K562 (cell line): ENCODE data around the gene TEX54. TPM values are rescaled to one million over a fixed set of nuclear protein-coding genes. Genes with fewer than 3 reads are reported as not detected.

ENCODE experiments used
- CBX3 ChIP-seq, 2 experiments: IDR thresholded peaks; 1 replicate in 1 of 2; 2 replicates in 1 of 2; pipeline ENCODE4 v1.6.1; 2012; ENCODE audit warnings: inconsistent platforms in 2 of 2, low read length in 2 of 2, borderline replicate concordance in 1 of 2, control low read depth in 1 of 2
- CREBBP ChIP-seq: IDR thresholded peaks from one replicate; pipeline ENCODE4 v1.6.1; 2012; ENCODE audit warnings: low read depth, mild to moderate bottlenecking, control low read depth, inconsistent platforms, low read length
- ELF4 ChIP-seq: fragments of 450-650 bp; formaldehyde crosslinking; IDR thresholded peaks from 2 replicates; pipeline ENCODE4 v1.4.0; 2022; ENCODE audit warnings: missing genetic modification characterization
- ELK1 ChIP-seq: sonication (generic); formaldehyde crosslinking; IDR thresholded peaks from 2 replicates; pipeline ENCODE4 v1.8.1; 2022; ENCODE audit warnings: missing genetic modification reagents
- ESRRB ChIP-seq: fragments of 250-450 bp; sonication (Bioruptor Pico); IDR thresholded peaks from 2 replicates; pipeline ENCODE4 v1.5.0; 2020; ENCODE audit warnings: mild to moderate bottlenecking, moderate library complexity, borderline replicate concordance
- FOSL1 ChIP-seq: fragments of 200-800 bp; sonication (Bioruptor generic); conservative IDR thresholded peaks from 2 replicates; pipeline ENCODE4 v1.6.1; 2016; ENCODE audit warnings: missing genetic modification characterization, missing compliant biosample characterization
- FOXP1 ChIP-seq: sonication (generic); formaldehyde crosslinking; IDR thresholded peaks from 2 replicates; pipeline ENCODE4 v1.8.0; 2022; ENCODE audit warnings: mild to moderate bottlenecking, missing genetic modification reagents
- HDGF ChIP-seq: fragments of 450-650 bp; IDR thresholded peaks from 2 replicates; pipeline ENCODE4 v1.6.1; 2016
- HNRNPK ChIP-seq: fragments of 200-400 bp; formaldehyde crosslinking; IDR thresholded peaks from one replicate; pipeline ENCODE4 v1.6.1; 2018; ENCODE audit warnings: mild to moderate bottlenecking, low read depth, low read length; ENCODE audit not compliant: poor library complexity, severe bottlenecking
- MCM3 ChIP-seq: fragments of 450-650 bp; IDR thresholded peaks from 2 replicates; pipeline ENCODE4 v1.6.1; 2016
- NELFE ChIP-seq: IDR thresholded peaks from 2 replicates; pipeline ENCODE4 v1.6.1; 2011; ENCODE audit warnings: mild to moderate bottlenecking; ENCODE audit not compliant: insufficient read depth, insufficient read length
- NR3C1 ChIP-seq: sonication (generic); formaldehyde crosslinking; IDR thresholded peaks from 2 replicates; pipeline ENCODE4 v1.8.1; 2022; ENCODE audit warnings: missing genetic modification reagents
- RBFOX2 ChIP-seq: fragments of 200-400 bp; formaldehyde crosslinking; IDR thresholded peaks from 2 replicates; pipeline ENCODE4 v1.6.1; 2017; ENCODE audit warnings: low read depth, mild to moderate bottlenecking, low read length, moderate library complexity
- RBM14 ChIP-seq: fragments of 200-400 bp; formaldehyde crosslinking; IDR thresholded peaks from 2 replicates; pipeline ENCODE4 v1.6.1; 2018; ENCODE audit warnings: low read depth, mild to moderate bottlenecking, low read length, moderate library complexity, borderline replicate concordance; ENCODE audit not compliant: insufficient read depth
- SPI1 ChIP-seq: IDR thresholded peaks from 2 replicates; pipeline ENCODE4 v1.6.1; 2011; ENCODE audit warnings: low read depth, low read length, control low read depth, borderline replicate concordance
- STAT5B ChIP-seq: fragments of 250-450 bp; sonication (Bioruptor Pico); IDR thresholded peaks from 2 replicates; pipeline ENCODE4 v1.8.0; 2021; ENCODE audit warnings: mild to moderate bottlenecking, inconsistent platforms
- TCF7 ChIP-seq: sonication (generic); IDR thresholded peaks from 2 replicates; pipeline ENCODE4 v1.6.1; 2016; ENCODE audit warnings: antibody characterized with exemption, borderline replicate concordance
- TSC22D4 ChIP-seq: fragments of 450-650 bp; IDR thresholded peaks from 2 replicates; pipeline ENCODE4 v1.6.1; 2016; ENCODE audit warnings: missing genetic modification characterization, missing biosample characterization, control low read depth
- ZNF280A ChIP-seq: fragments of 450-650 bp; IDR thresholded peaks from 2 replicates; pipeline ENCODE4 v1.6.1; 2018; ENCODE audit warnings: mild to moderate bottlenecking, low read depth; ENCODE audit not compliant: partially characterized antibody
- ZNF583 ChIP-seq: fragments of 250-450 bp; sonication (Bioruptor Pico); IDR thresholded peaks from 2 replicates; pipeline ENCODE4 v1.4.0; 2020
- ZNF696 ChIP-seq: fragments of 250-450 bp; sonication (Bioruptor Pico); conservative IDR thresholded peaks from 2 replicates; pipeline ENCODE4 v1.4.0; 2020; ENCODE audit warnings: mild to moderate bottlenecking, moderate library complexity
- ZNF699 ChIP-seq: fragments of 250-450 bp; sonication (Bioruptor Pico); IDR thresholded peaks from 2 replicates; pipeline ENCODE4 v1.8.0; 2021; ENCODE audit warnings: mild to moderate bottlenecking, moderate library complexity; ENCODE audit not compliant: insufficient replicate concordance
- polyA plus RNA-seq, 8 experiments: library from polyadenylated mRNA; depleted of rRNA in 4 of 8; stranded (reverse) in 5 of 8; unstranded in 3 of 8; fragments of >200 nt; fragmentation: Nextera tagmentation in 2 of 8; fragmentation: Illumina TruSeq in 1 of 8; extraction: Ambion mirVana in 2 of 8; extraction: Trizol in 1 of 8; gene quantifications; 2 replicates each; pipeline versions ENCODE4 v1.2.1 to v1.2.3, GENCODE V29; 2011 to 2014; ENCODE audit warnings: inconsistent platforms in 1 of 8, missing spikeins in 1 of 8
- total RNA-seq, 7 experiments: library from RNA; depleted of rRNA in 6 of 7; stranded (reverse); fragments of >200 nt in 6 of 7; fragmentation: Illumina TruSeq in 2 of 7; extraction: Trizol in 2 of 7; gene quantifications; 2 replicates each; pipeline versions ENCODE4 v1.2.1 to v1.2.3, GENCODE V29; 2011 to 2021; ENCODE audit warnings: low replicate concordance in 1 of 7
- TF ChIP-seq, protein P1 (sequence below): sonication (generic); formaldehyde crosslinking; IDR thresholded peaks from 2 replicates; pipeline ENCODE4 v1.8.1; 2023; ENCODE audit warnings: mild to moderate bottlenecking, missing genetic modification reagents
- TF ChIP-seq, protein P2 (sequence below): fragments of 450-650 bp; formaldehyde crosslinking; IDR thresholded peaks from 2 replicates; pipeline ENCODE4 v1.4.0; 2020; ENCODE audit warnings: mild to moderate bottlenecking, moderate library complexity

Gene TEX54
- total and polyA plus RNA-seq, 9 of the 15 experiments (the other 6 are each of a cell fraction or from before 2014, with no cell fraction given), result not detected

GRCh38 chr11:62805076-62805892 lies 27.4 kb downstream of the TEX54 start, which contains the start of gene NXF1 (continued):
- TF ChIP-seq ELK1 (CRISPR knock-in tag), result no peak
- no peak for TF ChIP-seq HDGF
- TF ChIP-seq CREBBP, result no peak
- 0 out of 2 replicates have a peak, but pooled peaks have one; percentile 96 for TF ChIP-seq RBM14
- TF ChIP-seq SPI1, result peak; percentile 34; the same call in 1 of the 2 replicates
- TF ChIP-seq ZNF280A, result no peak
- TF ChIP-seq HNRNPK, result no peak
- TF ChIP-seq STAT5B, result no peak
- TF ChIP-seq ESRRB (CRISPR knock-in tag), result no peak
- TF ChIP-seq MCM3, result no peak
- TF ChIP-seq TCF7, result no peak
- TF ChIP-seq NELFE, result peak; percentile 93
- peak in 1 of 2 experiments; percentile 64; a peak in 2 of 3 replicates for TF ChIP-seq CBX3 (IDR thresholded peaks at IDR 0.05; ENCODE audit: borderline replicate concordance in 1 of 2, low read length in 2 of 2)
- TF ChIP-seq ELF4 (CRISPR knock-in tag), result 0 out of 2 replicates have a peak, but pooled peaks have one; percentile 34
- no peak for TF ChIP-seq ZNF583 (CRISPR knock-in tag)
- TF ChIP-seq, protein P1, sequence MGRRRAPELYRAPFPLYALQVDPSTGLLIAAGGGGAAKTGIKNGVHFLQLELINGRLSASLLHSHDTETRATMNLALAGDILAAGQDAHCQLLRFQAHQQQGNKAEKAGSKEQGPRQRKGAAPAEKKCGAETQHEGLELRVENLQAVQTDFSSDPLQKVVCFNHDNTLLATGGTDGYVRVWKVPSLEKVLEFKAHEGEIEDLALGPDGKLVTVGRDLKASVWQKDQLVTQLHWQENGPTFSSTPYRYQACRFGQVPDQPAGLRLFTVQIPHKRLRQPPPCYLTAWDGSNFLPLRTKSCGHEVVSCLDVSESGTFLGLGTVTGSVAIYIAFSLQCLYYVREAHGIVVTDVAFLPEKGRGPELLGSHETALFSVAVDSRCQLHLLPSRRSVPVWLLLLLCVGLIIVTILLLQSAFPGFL (CRISPR knock-in tag), result no peak
- TF ChIP-seq TSC22D4 (tag), result no peak
- no peak for TF ChIP-seq NR3C1 (CRISPR knock-in tag)
- peak; percentile 15; the same call in 1 of the 2 replicates for TF ChIP-seq FOXP1
- no peak for TF ChIP-seq ZNF696 (CRISPR knock-in tag)
- peak; percentile 100 for TF ChIP-seq RBFOX2
- TF ChIP-seq, protein P2, sequence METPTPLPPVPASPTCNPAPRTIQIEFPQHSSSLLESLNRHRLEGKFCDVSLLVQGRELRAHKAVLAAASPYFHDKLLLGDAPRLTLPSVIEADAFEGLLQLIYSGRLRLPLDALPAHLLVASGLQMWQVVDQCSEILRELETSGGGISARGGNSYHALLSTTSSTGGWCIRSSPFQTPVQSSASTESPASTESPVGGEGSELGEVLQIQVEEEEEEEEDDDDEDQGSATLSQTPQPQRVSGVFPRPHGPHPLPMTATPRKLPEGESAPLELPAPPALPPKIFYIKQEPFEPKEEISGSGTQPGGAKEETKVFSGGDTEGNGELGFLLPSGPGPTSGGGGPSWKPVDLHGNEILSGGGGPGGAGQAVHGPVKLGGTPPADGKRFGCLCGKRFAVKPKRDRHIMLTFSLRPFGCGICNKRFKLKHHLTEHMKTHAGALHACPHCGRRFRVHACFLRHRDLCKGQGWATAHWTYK (CRISPR knock-in tag), result peak; percentile 87; the same call in 1 of the 2 replicates
- 0 out of 2 replicates have a peak, but pooled peaks have one; percentile 16 for TF ChIP-seq FOSL1
- TF ChIP-seq ZNF699 (CRISPR knock-in tag), result no peak
